HCT116 (cell line): ENCODE measurements around the gene HBA1. TPM values are rescaled to one million over a fixed set of nuclear protein-coding genes. Genes with fewer than 3 reads are reported as not detected.
A peak's percentile ranks its signal among the peaks of the same experiment; 100 is the strongest.

Experiments used
- ATAC-seq: fragments of 200-7000 bp; cut with Tn5 transposase; 2 replicates; pipeline ENCODE4 v1.9.1; 2020; ENCODE audit warnings: mild to moderate bottlenecking, moderate library complexity
- BruUV-seq: library from RNA; stranded (reverse); fragments of 400-500 nt; replicated peaks from 2 replicates; lab custom pipeline; 2021; lab: Mats Ljungman, UMichigan
- CTCF ChIA-PET: fragments of 300-600 bp; sonication (Branson Sonifier 250); formaldehyde crosslinking; loops from one replicate; lab custom pipeline; 2021; ENCODE audit warnings: antibody characterized with exemption; lab: Charles Lee
- POLR2A ChIA-PET: fragments of 300-600, 350-600 bp; sonication (Branson Sonifier 250); formaldehyde crosslinking; loops from one replicate; lab custom pipeline; 2021; ENCODE audit warnings: antibody characterized with exemption; lab: Charles Lee
- RAD21 ChIA-PET, 2 experiments: fragments of 300-600 bp; sonication (Branson Sonifier 250); formaldehyde crosslinking; loops; one replicate each; lab custom pipeline; 2023; ENCODE audit warnings: low total read pairs in 2 of 2; ENCODE audit not compliant: uncharacterized antibody in 2 of 2, unreplicated experiment in 2 of 2, low non-redundant PET in 1 of 2; lab: Charles Lee
- DNase-seq: peaks from one replicate; pipeline ENCODE4 v3.0.0-alpha.2; 2010; ENCODE audit warnings: low read depth, low spot score
- H2AFZ ChIP-seq: fragments of 200-600 bp; shearing (Covaris generic), sonication (generic); 2 replicates; pipeline ENCODE4 v1.6.1; 2017; ENCODE audit warnings: low read depth, mixed run types, mixed read lengths, antibody characterized with exemption, low read length; ENCODE audit not compliant: poor library complexity, severe bottlenecking
- H3K27ac ChIP-seq: 2 replicates; pipeline ENCODE4 v1.5.1; 2012; ENCODE audit warnings: low read depth, low read length
- H3K27me3 ChIP-seq: fragments of 200-600 bp; sonication (generic); 2 replicates; pipeline ENCODE4 v1.6.1; 2016; ENCODE audit warnings: mixed run types, low read length, mixed read lengths; ENCODE audit not compliant: insufficient read depth
- H3K36me3 ChIP-seq, 2 experiments: fragments of 200-500 bp in 1 of 2; fragments of 200-600 bp in 1 of 2; sonication (Bioruptor generic) in 1 of 2; sonication (generic) in 1 of 2; 2 replicates each; pipeline versions ENCODE4 v1.5.1 to v1.6.1; 2014 to 2016; ENCODE audit warnings: low read length in 2 of 2, inconsistent platforms in 1 of 2, mixed read lengths in 1 of 2, mixed run types in 1 of 2; ENCODE audit not compliant: insufficient read depth in 2 of 2, control insufficient read depth in 1 of 2
- H3K4me1 ChIP-seq, 2 experiments: fragments of 200-600 bp in 1 of 2; sonication (generic) in 1 of 2; 2 replicates each; pipeline versions ENCODE4 v1.5.1 to v1.6.1; 2012 to 2017; ENCODE audit warnings: low read length in 2 of 2, inconsistent platforms in 1 of 2, mild to moderate bottlenecking in 1 of 2, mixed read lengths in 1 of 2, mixed run types in 1 of 2, moderate library complexity in 1 of 2; ENCODE audit not compliant: insufficient read depth in 2 of 2, control insufficient read depth in 1 of 2
- H3K4me2 ChIP-seq: fragments of 200-600 bp; sonication (generic); 2 replicates; pipeline ENCODE4 v1.6.1; 2017; ENCODE audit warnings: mixed run types, low read length, mixed read lengths
- H3K4me3 ChIP-seq, 2 experiments: fragments of 200-600 bp in 1 of 2; sonication (generic) in 1 of 2; replicated peaks in 1 of 2; 2 replicates each; pipeline ENCODE4 v1.5.1; 2011 to 2016; ENCODE audit warnings: low read length in 2 of 2, control low read depth in 1 of 2, low read depth in 1 of 2, mild to moderate bottlenecking in 1 of 2, mixed read lengths in 1 of 2, mixed run types in 1 of 2
- H3K79me2 ChIP-seq: fragments of 200-600 bp; sonication (generic); 2 replicates; pipeline ENCODE4 v1.6.1; 2017; ENCODE audit warnings: mild to moderate bottlenecking, mixed run types, low read length, moderate library complexity, mixed read lengths; ENCODE audit not compliant: insufficient read depth
- H3K9ac ChIP-seq: fragments of 200-600 bp; sonication (generic); 2 replicates; pipeline ENCODE4 v1.6.1; 2016; ENCODE audit warnings: low read length, mixed read lengths
- H3K9me2 ChIP-seq: fragments of 200-600 bp; sonication (generic), shearing (Covaris generic); 2 replicates; pipeline ENCODE4 v1.6.1; 2017; ENCODE audit warnings: mixed run types, mild to moderate bottlenecking, moderate library complexity; ENCODE audit not compliant: insufficient read depth
- H3K9me3 ChIP-seq, 2 experiments: fragments of 200-500 bp in 1 of 2; fragments of 200-600 bp in 1 of 2; sonication (Bioruptor generic) in 1 of 2; sonication (generic) in 1 of 2; 2 replicates each; pipeline ENCODE4 v1.6.1; 2014 to 2017; ENCODE audit warnings: low read length in 2 of 2, mixed read lengths in 2 of 2, inconsistent platforms in 1 of 2, low read depth in 1 of 2, mild to moderate bottlenecking in 1 of 2, mixed run types in 1 of 2, moderate library complexity in 1 of 2; ENCODE audit not compliant: control insufficient read depth in 1 of 2, insufficient read depth in 1 of 2
- H4K20me1 ChIP-seq: fragments of 200-600 bp; sonication (generic), shearing (Covaris generic); 2 replicates; pipeline ENCODE4 v1.6.1; 2017; ENCODE audit warnings: mixed run types, mild to moderate bottlenecking, moderate library complexity; ENCODE audit not compliant: insufficient read depth
- EGR1 ChIP-seq: IDR thresholded peaks from 2 replicates; pipeline ENCODE4 v1.6.1; 2012; ENCODE audit warnings: low read depth
- ELF1 ChIP-seq: IDR thresholded peaks from 2 replicates; pipeline ENCODE4 v1.6.1; 2012; ENCODE audit warnings: low read depth, borderline replicate concordance
- EZH2 ChIP-seq: fragments of 200-600 bp; sonication (generic); IDR thresholded peaks from 2 replicates; pipeline ENCODE4 v1.6.1; 2017; ENCODE audit warnings: antibody characterized with exemption, mixed run types
- EZH2phosphoT487 ChIP-seq: fragments of 200-600 bp; IDR thresholded peaks from 2 replicates; pipeline ENCODE4 v1.6.1; 2018; ENCODE audit warnings: antibody characterized with exemption, borderline replicate concordance
- FOSL1 ChIP-seq: IDR thresholded peaks from 2 replicates; pipeline ENCODE4 v1.6.1; 2012; ENCODE audit warnings: low read depth
- JUND ChIP-seq: IDR thresholded peaks from 2 replicates; pipeline ENCODE4 v1.6.1; 2012
- POLR2A ChIP-seq: IDR thresholded peaks from 2 replicates; pipeline ENCODE4 v1.7.0; 2011; ENCODE audit warnings: borderline replicate concordance; ENCODE audit not compliant: insufficient read depth, insufficient read length; ENCODE audit errors: extremely low read depth
- POLR2AphosphoS5 ChIP-seq: IDR thresholded peaks from 2 replicates; pipeline ENCODE4 v1.6.1; 2011; ENCODE audit warnings: mild to moderate bottlenecking, low read depth, low read length, moderate library complexity
- RAD21 ChIP-seq: IDR thresholded peaks from 2 replicates; pipeline ENCODE4 v1.6.1; 2012; ENCODE audit warnings: low read depth, mild to moderate bottlenecking
- REST ChIP-seq: IDR thresholded peaks from 2 replicates; pipeline ENCODE4 v1.6.1; 2012; ENCODE audit warnings: low read depth
- SIN3A ChIP-seq: IDR thresholded peaks from 2 replicates; pipeline ENCODE4 v1.6.1; 2012; ENCODE audit warnings: low read depth
- SP1 ChIP-seq: IDR thresholded peaks from 2 replicates; pipeline ENCODE4 v1.6.1; 2012; ENCODE audit warnings: low read depth
- SRF ChIP-seq: IDR thresholded peaks from 2 replicates; pipeline ENCODE4 v1.6.1; 2012; ENCODE audit warnings: low read depth
- TCF7L2 ChIP-seq: IDR thresholded peaks from 2 replicates; pipeline ENCODE4 v1.7.0; 2011; ENCODE audit warnings: borderline replicate concordance, inconsistent platforms; ENCODE audit not compliant: insufficient read depth, insufficient read length; ENCODE audit errors: extremely low read depth
- YY1 ChIP-seq: IDR thresholded peaks from 2 replicates; pipeline ENCODE4 v1.6.1; 2011; ENCODE audit warnings: low read length, low read depth, moderate library complexity, mild to moderate bottlenecking; ENCODE audit not compliant: insufficient replicate concordance; ENCODE audit errors: extremely low read depth
- ZFX ChIP-seq: fragments of 450-650 bp; IDR thresholded peaks from 2 replicates; pipeline ENCODE4 v1.6.1; 2017
- intact Hi-C: fragments of 100-400 bp; cut with micrococcal nuclease; formaldehyde crosslinking; loops from 2 replicates; pipeline ENCODE4 v1.10.0; 2022
- total RNA-seq: library from RNA; stranded (reverse); gene quantifications from one replicate; pipeline ENCODE4 v1.2.1, GENCODE V29; 2021; ENCODE audit not compliant: unreplicated experiment

The HBA1 gene
- total RNA-seq, 1 experiment from 2014 or later = 4.9 TPM

- Histone ChIP-seq H3K9me3 (no peaks in the 10 kb centered on the region), H4K20me1 (no peaks in the 10 kb centered on the region), H3K27ac (no peak overlapping the region), H3K27me3 (no peaks in the 10 kb centered on the region), H3K4me1 (no peaks in the 10 kb centered on the region; a peak in 1 of 4 replicates), H3K4me3 (no peak overlapping the region), H3K36me3 (no peaks in the 10 kb centered on the region), H3K9me2 (no peaks in the 10 kb centered on the region), H3K79me2 (peaks cover 67% of the 10 kb centered on the region), H3K9ac (no peak overlapping the region), H2AFZ (no peak overlapping the region), H3K4me2 (no peak overlapping the region)
- CTCF ChIA-PET = no interaction called here
- no peak for DNase-seq
- POLR2A ChIA-PET = interaction anchor here (0.6 kb wide), 1 partner anchor 206 kb away, joined by 4 read pairs; no protein-coding TSS in a partner anchor
- RAD21 ChIA-PET = no interaction called here
- intact Hi-C loops = no loop called here
- TSS peak; percentile 26 for BruUV-seq
- ATAC-seq = no peak
- TF ChIP-seq REST = no peak
- no peak for TF ChIP-seq SRF
- TF ChIP-seq EZH2phosphoT487 = no peak
These were observed 42.8 kb upstream of the HBA1 start for GRCh38 chr16:133716-134115.

- RAD21 ChIA-PET = no interaction called here
- H3K4me2 ChIP-seq = peak overlapping the region; percentile 69
- no peak for TF ChIP-seq REST
- no peak for TF ChIP-seq JUND
- TF ChIP-seq RAD21 = no peak
- TF ChIP-seq SIN3A = no peak
- no peak for TF ChIP-seq EZH2
- TF ChIP-seq POLR2A = no peak
- no peak for TF ChIP-seq EGR1
- no peak for TF ChIP-seq ZFX
- TF ChIP-seq FOSL1 = no peak
- no peak for TF ChIP-seq SRF
- no peak for TF ChIP-seq POLR2AphosphoS5
- TF ChIP-seq SP1 = no peak
- no peak for TF ChIP-seq YY1
- TF ChIP-seq TCF7L2 = no peak
- no peak for TF ChIP-seq ELF1
These were observed 38.4 kb upstream of the HBA1 start for GRCh38 chr16:138049-138417.

More at GRCh38 chr16:138049-138417, 38.4 kb upstream of the HBA1 start:
- ChIA-PET CTCF (no interaction called here), POLR2A (no interaction called here)
- peak overlapping the region; percentile 62 for H3K27ac ChIP-seq
- intact Hi-C loops = no loop called here
- ATAC-seq (peak; percentile 24), DNase-seq (no peak)
- H4K20me1 ChIP-seq = no peaks in the 10 kb centered on the region
- no peaks in the 10 kb centered on the region for H3K27me3 ChIP-seq
- peak overlapping the region; percentile 83 for H3K9ac ChIP-seq
- H3K9me2 ChIP-seq = no peaks in the 10 kb centered on the region
- H3K36me3 ChIP-seq = no peaks in the 10 kb centered on the region
- H3K4me1 ChIP-seq = no peaks in the 10 kb centered on the region; a peak in 1 of 4 replicates
- no peaks in the 10 kb centered on the region for H3K9me3 ChIP-seq
- no TSS peak for BruUV-seq
- H3K4me3 ChIP-seq = peak overlapping the region; percentile 63 to 68
- no peak overlapping the region for H2AFZ ChIP-seq
- H3K79me2 ChIP-seq = peaks cover 39% of the 10 kb centered on the region
